T-helper 2 cell treated with Interferon-gamma antibody and Interleukin-4, amounts not matched to agents 5 μg/mL and 100 μg/mL, for 36 hours (primary cell): Measurements from ENCODE around the gene UBAP1L.
A peak's percentile ranks its signal among the peaks of the same experiment; 100 is the strongest.

ENCODE experiments used
- DNase-seq: peaks from one replicate; pipeline ENCODE4 v3.0.0; 2021; ENCODE audit warnings: low spot score
- H3K27ac Mint-ChIP-seq: one replicate; pipeline ENCODE4 v1.8.0; 2021; ENCODE audit warnings: mild to moderate bottlenecking, mixed read lengths
- H3K27me3 Mint-ChIP-seq: one replicate; pipeline ENCODE4 v1.8.0; 2021; ENCODE audit warnings: low read depth, mixed read lengths
- H3K36me3 Mint-ChIP-seq: one replicate; pipeline ENCODE4 v1.8.0; 2021; ENCODE audit warnings: low read depth, mixed read lengths
- H3K4me1 Mint-ChIP-seq: one replicate; pipeline ENCODE4 v1.8.0; 2021; ENCODE audit warnings: low read depth, mixed read lengths
- H3K4me3 Mint-ChIP-seq: one replicate; pipeline ENCODE4 v1.8.0; 2022; ENCODE audit warnings: mild to moderate bottlenecking, moderate library complexity, mixed read lengths
- H3K9me3 Mint-ChIP-seq: one replicate; pipeline ENCODE4 v1.8.0; 2021; ENCODE audit warnings: mixed read lengths

The UBAP1L gene

GRCh38 chr15:65058394-65059368 is 56.3 kb downstream of the UBAP1L start:
- no peaks in the 10 kb centered on the region for H3K9me3 Mint-ChIP-seq
- H3K27ac Mint-ChIP-seq, result no peak overlapping the region
- DNase-seq, result no peak
- H3K27me3 Mint-ChIP-seq, result peaks cover 3% of the 10 kb centered on the region
- H3K36me3 Mint-ChIP-seq, result no peaks in the 10 kb centered on the region
- no peak overlapping the region for H3K4me3 Mint-ChIP-seq
- peaks cover 7% of the 10 kb centered on the region for H3K4me1 Mint-ChIP-seq

GRCh38 chr15:65057549-65057940 is 57.5 kb downstream of the UBAP1L start:
- no peak overlapping the region for H3K4me3 Mint-ChIP-seq
- H3K4me1 Mint-ChIP-seq, result peaks cover 7% of the 10 kb centered on the region
- no peak for DNase-seq
- H3K36me3 Mint-ChIP-seq, result no peaks in the 10 kb centered on the region
- H3K27ac Mint-ChIP-seq, result no peak overlapping the region
- peaks cover 2% of the 10 kb centered on the region for H3K27me3 Mint-ChIP-seq
- H3K9me3 Mint-ChIP-seq, result no peaks in the 10 kb centered on the region

- no peak overlapping the region for H3K27ac Mint-ChIP-seq
- no peaks in the 10 kb centered on the region for H3K36me3 Mint-ChIP-seq
- H3K4me1 Mint-ChIP-seq, result peaks cover 7% of the 10 kb centered on the region
- no peak for DNase-seq
- no peak overlapping the region for H3K4me3 Mint-ChIP-seq
- H3K9me3 Mint-ChIP-seq, result no peaks in the 10 kb centered on the region
- peaks cover under 1% of the 10 kb centered on the region for H3K27me3 Mint-ChIP-seq
These were observed 58.0 kb downstream of the UBAP1L start for GRCh38 chr15:65056868-65057548.

GRCh38 chr15:65056106-65056505 is 58.9 kb downstream of the UBAP1L start:
- Mint-ChIP-seq H3K4me1 (peaks cover 7% of the 10 kb centered on the region), H3K27ac (no peak overlapping the region), H3K9me3 (no peaks in the 10 kb centered on the region), H3K36me3 (no peaks in the 10 kb centered on the region), H3K4me3 (no peak overlapping the region), H3K27me3 (no peaks in the 10 kb centered on the region)
- DNase-seq, result no peak

- no peak overlapping the region for H3K27ac Mint-ChIP-seq
- H3K27me3 Mint-ChIP-seq, result no peaks in the 10 kb centered on the region
- H3K36me3 Mint-ChIP-seq, result no peaks in the 10 kb centered on the region
- H3K9me3 Mint-ChIP-seq, result no peaks in the 10 kb centered on the region
- H3K4me1 Mint-ChIP-seq, result peaks cover 8% of the 10 kb centered on the region
- DNase-seq, result no peak
- H3K4me3 Mint-ChIP-seq, result no peak overlapping the region
These were observed 59.7 kb downstream of the UBAP1L start for GRCh38 chr15:65055201-65055870.

- Mint-ChIP-seq H3K4me1 (peaks cover 12% of the 10 kb centered on the region), H3K4me3 (no peak overlapping the region), H3K36me3 (no peaks in the 10 kb centered on the region), H3K9me3 (no peaks in the 10 kb centered on the region), H3K27ac (no peak overlapping the region), H3K27me3 (no peaks in the 10 kb centered on the region)
- DNase-seq, result peak; percentile 36
These were observed 60.4 kb downstream of the UBAP1L start for GRCh38 chr15:65054333-65055200.

- H3K4me1 Mint-ChIP-seq, result peaks cover 16% of the 10 kb centered on the region
- H3K36me3 Mint-ChIP-seq, result no peaks in the 10 kb centered on the region
- no peak overlapping the region for H3K4me3 Mint-ChIP-seq
- no peak for DNase-seq
- H3K9me3 Mint-ChIP-seq, result no peaks in the 10 kb centered on the region
- H3K27me3 Mint-ChIP-seq, result no peaks in the 10 kb centered on the region
- H3K27ac Mint-ChIP-seq, result no peak overlapping the region
These were observed 62.0 kb downstream of the UBAP1L start for GRCh38 chr15:65052956-65053355.

- H3K27ac Mint-ChIP-seq, result no peak overlapping the region
- H3K4me3 Mint-ChIP-seq, result no peak overlapping the region
These were observed 63.7 kb downstream of the UBAP1L start for GRCh38 chr15:65051266-65051665.

GRCh38 chr15:65050270-65050669 is 64.7 kb downstream of the UBAP1L start:
- Mint-ChIP-seq H3K4me1 (peaks cover 9% of the 10 kb centered on the region), H3K4me3 (no peak overlapping the region), H3K27me3 (no peaks in the 10 kb centered on the region), H3K27ac (no peak overlapping the region), H3K9me3 (no peaks in the 10 kb centered on the region), H3K36me3 (no peaks in the 10 kb centered on the region)
- DNase-seq, result no peak

More at GRCh38 chr15:65051266-65051665, 63.7 kb downstream of the UBAP1L start:
- H3K4me1 Mint-ChIP-seq, result peaks cover 16% of the 10 kb centered on the region
- no peaks in the 10 kb centered on the region for H3K27me3 Mint-ChIP-seq
- H3K36me3 Mint-ChIP-seq, result no peaks in the 10 kb centered on the region
- no peaks in the 10 kb centered on the region for H3K9me3 Mint-ChIP-seq
- DNase-seq, result no peak

GRCh38 chr15:65049418-65049840 is 65.6 kb downstream of the UBAP1L start:
- no peak overlapping the region for H3K27ac Mint-ChIP-seq
- no peaks in the 10 kb centered on the region for H3K27me3 Mint-ChIP-seq
- no peaks in the 10 kb centered on the region for H3K9me3 Mint-ChIP-seq
- peak; percentile 88 for DNase-seq
- H3K4me1 Mint-ChIP-seq, result peaks cover 9% of the 10 kb centered on the region
- H3K4me3 Mint-ChIP-seq, result peak overlapping the region; percentile 51
- no peaks in the 10 kb centered on the region for H3K36me3 Mint-ChIP-seq

- Mint-ChIP-seq H3K4me1 (peaks cover 9% of the 10 kb centered on the region), H3K9me3 (no peaks in the 10 kb centered on the region), H3K36me3 (no peaks in the 10 kb centered on the region), H3K27me3 (no peaks in the 10 kb centered on the region), H3K4me3 (no peak overlapping the region), H3K27ac (no peak overlapping the region)
- DNase-seq, result no peak
These were observed 66.8 kb downstream of the UBAP1L start for GRCh38 chr15:65048241-65048640.

- DNase-seq, result no peak
- peaks cover 5% of the 10 kb centered on the region for H3K4me1 Mint-ChIP-seq
- no peak within 1 kb of the TSS for H3K27ac Mint-ChIP-seq
- H3K36me3 Mint-ChIP-seq, result no peaks in the 10 kb centered on the region
- H3K9me3 Mint-ChIP-seq, result no peaks in the 10 kb centered on the region
- no peak within 1 kb of the TSS for H3K4me3 Mint-ChIP-seq
- H3K27me3 Mint-ChIP-seq, result peaks cover 2% of the 10 kb centered on the region
These were observed 70.1 kb downstream of the UBAP1L start, which contains the start of gene SLC51B for GRCh38 chr15:65044724-65045481. Gene SLC51B, plus strand, starts transcription at chr15:65045387. Its CDS starts 4,618 bp downstream, at chr15:65050005.
